Mesendoderm (in vitro differentiated cells): ENCODE measurements around the gene COL8A2.

ENCODE experiments used
- DNase-seq: peaks from one replicate; pipeline ENCODE4 v3.0.0; 2013
- H2AK5ac ChIP-seq: 2 replicates; pipeline ENCODE4 v1.6.1; 2013; ENCODE audit warnings: low read length, inconsistent platforms
- H2BK120ac ChIP-seq: 2 replicates; pipeline ENCODE4 v1.6.1; 2013; ENCODE audit warnings: low read depth, mild to moderate bottlenecking, low read length, moderate library complexity, mixed read lengths
- H2BK15ac ChIP-seq: replicated peaks from 2 replicates; pipeline ENCODE4 v1.6.1; 2013; ENCODE audit warnings: low read depth, mild to moderate bottlenecking, moderate library complexity
- H2BK5ac ChIP-seq: 2 replicates; pipeline ENCODE4 v1.6.1; 2013; ENCODE audit warnings: low read length, inconsistent platforms
- H3K18ac ChIP-seq: 2 replicates; pipeline ENCODE4 v1.6.1; 2013; ENCODE audit warnings: mild to moderate bottlenecking, low read length, mixed read lengths
- H3K23ac ChIP-seq: one replicate; pipeline ENCODE4 v1.6.1; 2013; ENCODE audit warnings: low read length
- H3K27ac ChIP-seq: 2 replicates; pipeline ENCODE4 v1.5.1; 2013; ENCODE audit warnings: low read depth, mild to moderate bottlenecking, inconsistent platforms, low read length, moderate library complexity
- H3K27me3 ChIP-seq: 2 replicates; pipeline ENCODE4 v1.6.1; 2013; ENCODE audit warnings: low read length, control low read depth, mild to moderate bottlenecking, inconsistent platforms; ENCODE audit not compliant: insufficient read depth, poor library complexity
- H3K36me3 ChIP-seq: 2 replicates; pipeline ENCODE4 v1.6.1; 2013; ENCODE audit warnings: low read length, inconsistent platforms; ENCODE audit not compliant: control insufficient read depth, insufficient read depth
- H3K4ac ChIP-seq: one replicate; pipeline ENCODE4 v1.6.1; 2013; ENCODE audit warnings: low read depth, mild to moderate bottlenecking, low read length, moderate library complexity
- H3K4me1 ChIP-seq: 2 replicates; pipeline ENCODE4 v1.6.1; 2013; ENCODE audit warnings: low read depth, low read length, inconsistent platforms; ENCODE audit not compliant: control insufficient read depth
- H3K4me2 ChIP-seq: 2 replicates; pipeline ENCODE4 v1.6.1; 2013; ENCODE audit warnings: low read length
- H3K4me3 ChIP-seq: 2 replicates; pipeline ENCODE4 v1.5.1; 2013; ENCODE audit warnings: mild to moderate bottlenecking, low read length
- H3K56ac ChIP-seq: one replicate; pipeline ENCODE4 v1.6.1; 2013; ENCODE audit warnings: low read length
- H3K79me1 ChIP-seq: 2 replicates; pipeline ENCODE4 v1.6.1; 2013; ENCODE audit warnings: low read length, inconsistent platforms
- H3K79me2 ChIP-seq: 2 replicates; pipeline ENCODE4 v1.6.1; 2013; ENCODE audit warnings: mild to moderate bottlenecking, low read length; ENCODE audit not compliant: control insufficient read depth, insufficient read depth
- H3K9ac ChIP-seq: 2 replicates; pipeline ENCODE4 v1.6.1; 2013; ENCODE audit warnings: low read length, inconsistent platforms
- H4K5ac ChIP-seq: one replicate; pipeline ENCODE4 v1.6.1; 2013; ENCODE audit warnings: low read length
- H4K8ac ChIP-seq: one replicate; pipeline ENCODE4 v1.6.1; 2013; ENCODE audit warnings: low read depth, mild to moderate bottlenecking, control low read depth, low read length, moderate library complexity
- WGBS: extraction: QIAGEN DNeasy Blood & Tissue Kit; methylation state at CpG from one replicate; pipeline ENCODE4 v1.1.7; 2013; ENCODE audit warnings: low lambda C conversion rate, missing lambda C conversion rate; ENCODE audit not compliant: insufficient coverage; ENCODE audit errors: extremely low coverage; 5-methylcytosine and 5-hydroxymethylcytosine counted together

Gene COL8A2

GRCh38 chr1:36086529-36087232, 38.3 kb downstream of the COL8A2 start:
- no peak overlapping the region for H2AK5ac ChIP-seq
- no CpG with 5 or more reads among the region's 12 CpGs for WGBS
- H2BK5ac ChIP-seq = no peak overlapping the region
- H3K4me1 ChIP-seq = peaks cover 5% of the 10 kb centered on the region
- H3K79me2 ChIP-seq = peaks cover 7% of the 10 kb centered on the region
- H3K18ac ChIP-seq = no peak overlapping the region
- peaks cover 11% of the 10 kb centered on the region for H3K79me1 ChIP-seq
- no peak for DNase-seq
- H3K9ac ChIP-seq = no peak overlapping the region
- H4K8ac ChIP-seq = no peak overlapping the region
- no peak overlapping the region for H2BK15ac ChIP-seq
- H4K5ac ChIP-seq = no peak overlapping the region
- no peak overlapping the region for H3K27ac ChIP-seq
- H3K4me3 ChIP-seq = no peak overlapping the region
- no peaks in the 10 kb centered on the region for H3K27me3 ChIP-seq
- no peak overlapping the region for H3K23ac ChIP-seq
- peak overlapping the region; percentile 34 for H3K56ac ChIP-seq
- H2BK120ac ChIP-seq = no peak overlapping the region
- H3K36me3 ChIP-seq = peaks cover 1% of the 10 kb centered on the region
- H3K4ac ChIP-seq = no peak overlapping the region
- no peak overlapping the region for H3K4me2 ChIP-seq

- no peaks in the 10 kb centered on the region for H3K36me3 ChIP-seq
- no peak overlapping the region for H2AK5ac ChIP-seq
- no peak overlapping the region for H2BK5ac ChIP-seq
- H3K9ac ChIP-seq = no peak overlapping the region
- no peak overlapping the region for H3K56ac ChIP-seq
- peaks cover 7% of the 10 kb centered on the region for H3K79me2 ChIP-seq
- H3K79me1 ChIP-seq = peaks cover 8% of the 10 kb centered on the region
- H3K27me3 ChIP-seq = no peaks in the 10 kb centered on the region
- no peak overlapping the region for H4K5ac ChIP-seq
- no peak overlapping the region for H3K27ac ChIP-seq
- no peak overlapping the region for H3K4me3 ChIP-seq
- H4K8ac ChIP-seq = no peak overlapping the region
- no peak overlapping the region for H2BK15ac ChIP-seq
- H3K4me1 ChIP-seq = peaks cover 5% of the 10 kb centered on the region
- no peak overlapping the region for H3K4ac ChIP-seq
- no peak overlapping the region for H3K4me2 ChIP-seq
- H3K23ac ChIP-seq = no peak overlapping the region
- DNase-seq = no peak
- H2BK120ac ChIP-seq = no peak overlapping the region
- no peak overlapping the region for H3K18ac ChIP-seq
- WGBS = no CpG with 5 or more reads among the region's 29 CpGs
Measured at GRCh38 chr1:36085686-36086526, 39.1 kb downstream of the COL8A2 start.

GRCh38 chr1:36085126-36085525, 39.9 kb downstream of the COL8A2 start:
- no CpG with 5 or more reads among the region's 9 CpGs for WGBS
- no peaks in the 10 kb centered on the region for H3K36me3 ChIP-seq

GRCh38 chr1:36084497-36085115, 40.4 kb downstream of the COL8A2 start:
- Histone ChIP-seq H3K18ac (no peak overlapping the region), H4K8ac (no peak overlapping the region), H3K23ac (no peak overlapping the region), H3K56ac (peak overlapping the region; percentile 74), H3K79me1 (peaks cover 6% of the 10 kb centered on the region), H3K4me1 (peaks cover 5% of the 10 kb centered on the region), H3K4ac (no peak overlapping the region), H3K27ac (no peak overlapping the region), H3K4me3 (peak overlapping the region; percentile 16), H3K4me2 (peak overlapping the region; percentile 75), H2BK120ac (no peak overlapping the region), H4K5ac (no peak overlapping the region), H3K36me3 (no peaks in the 10 kb centered on the region), H2BK5ac (no peak overlapping the region), H3K9ac (peak overlapping the region; percentile 45), H2BK15ac (no peak overlapping the region), H2AK5ac (no peak overlapping the region), H3K79me2 (peaks cover 6% of the 10 kb centered on the region), H3K27me3 (no peaks in the 10 kb centered on the region)
- WGBS = no CpG with 5 or more reads among the region's 19 CpGs
- peak; percentile 51 for DNase-seq

More at GRCh38 chr1:36085126-36085525, 39.9 kb downstream of the COL8A2 start:
- no peak overlapping the region for H3K4me2 ChIP-seq
- H3K27me3 ChIP-seq = no peaks in the 10 kb centered on the region
- H3K56ac ChIP-seq = no peak overlapping the region
- peaks cover 5% of the 10 kb centered on the region for H3K4me1 ChIP-seq
- no peak overlapping the region for H4K5ac ChIP-seq
- no peak overlapping the region for H2AK5ac ChIP-seq
- no peak overlapping the region for H3K9ac ChIP-seq
- no peak overlapping the region for H2BK15ac ChIP-seq
- H3K23ac ChIP-seq = no peak overlapping the region
- no peak overlapping the region for H3K27ac ChIP-seq
- no peak overlapping the region for H3K4me3 ChIP-seq
- H2BK120ac ChIP-seq = no peak overlapping the region
- no peak overlapping the region for H4K8ac ChIP-seq
- no peak for DNase-seq
- no peak overlapping the region for H2BK5ac ChIP-seq
- peaks cover 7% of the 10 kb centered on the region for H3K79me2 ChIP-seq
- no peak overlapping the region for H3K18ac ChIP-seq
- no peak overlapping the region for H3K4ac ChIP-seq
- H3K79me1 ChIP-seq = peaks cover 8% of the 10 kb centered on the region

- H4K8ac ChIP-seq = no peak within 1 kb of the TSS
- H3K27me3 ChIP-seq = no peaks in the 10 kb centered on the region
- no peak within 1 kb of the TSS for H2BK15ac ChIP-seq
- WGBS = no CpG with 5 or more reads among the region's 59 CpGs
- H3K4me3 ChIP-seq = peak within 1 kb of the TSS; percentile 54
- H3K79me2 ChIP-seq = no peaks in the 10 kb centered on the region
- H4K5ac ChIP-seq = no peak within 1 kb of the TSS
- no peak within 1 kb of the TSS for H2BK120ac ChIP-seq
- H2BK5ac ChIP-seq = no peak within 1 kb of the TSS
- no peak within 1 kb of the TSS for H3K18ac ChIP-seq
- H3K9ac ChIP-seq = peak within 1 kb of the TSS; percentile 51
- no peak within 1 kb of the TSS for H3K4ac ChIP-seq
- H2AK5ac ChIP-seq = no peak within 1 kb of the TSS
- DNase-seq = peak; percentile 88
- H3K79me1 ChIP-seq = no peaks in the 10 kb centered on the region
- peak within 1 kb of the TSS; percentile 75 for H3K4me2 ChIP-seq
- no peak within 1 kb of the TSS for H3K23ac ChIP-seq
- H3K4me1 ChIP-seq = peaks cover 5% of the 10 kb centered on the region
- no peaks in the 10 kb centered on the region for H3K36me3 ChIP-seq
- no peak within 1 kb of the TSS for H3K27ac ChIP-seq
- peak within 1 kb of the TSS; percentile 74 for H3K56ac ChIP-seq
Measured at GRCh38 chr1:36083635-36084496, 41.2 kb downstream of the COL8A2 start, which contains the start of gene TEKT2. TEKT2 (plus strand) TSS chr1:36084094; CDS start chr1:36084922, 828 bp downstream.
